Prostate gland (tissue), 2 donors: ENCODE data around the gene EGLN1. TPM values are rescaled to one million over a fixed set of nuclear protein-coding genes. Genes with fewer than 3 reads are reported as not detected.
A peak's percentile ranks its signal among the peaks of the same experiment; 100 is the strongest.

Experiments
- DNase-seq: peaks from one replicate; pipeline ENCODE4 v3.0.0-alpha.2; 2019; ENCODE audit warnings: low spot score
- H3K27ac ChIP-seq, 2 donors: fragments of 200-600 bp; sonication (generic); 2 replicates each; pipeline ENCODE4 v1.5.1; 2017 to 2019
- H3K27me3 ChIP-seq: fragments of 200-600 bp; sonication (generic); replicated peaks from 2 replicates; pipeline ENCODE4 v1.5.1; 2019; ENCODE audit not compliant: insufficient read depth
- H3K36me3 ChIP-seq, 2 donors: fragments of 200-600 bp; sonication (generic); 1 replicate in 1 of 2; 2 replicates in 1 of 2; pipeline versions ENCODE4 v1.5.1 to v1.8.1; 2017 to 2019
- H3K4me1 ChIP-seq: fragments of 200-600 bp; sonication (generic); replicated peaks from 2 replicates; pipeline ENCODE4 v1.5.1; 2019
- H3K4me3 ChIP-seq, 2 donors: fragments of 200-600 bp; sonication (generic); 2 replicates each; pipeline ENCODE4 v1.5.1; 2017 to 2019
- H3K9me3 ChIP-seq: fragments of 200-600 bp; sonication (generic); 2 replicates; pipeline ENCODE4 v1.5.1; 2017
- POLR2A ChIP-seq: fragments of 450-650 bp; IDR thresholded peaks from one replicate; pipeline ENCODE4 v1.6.1; 2016; ENCODE audit warnings: antibody characterized with exemption, mild to moderate bottlenecking
- POLR2AphosphoS5 ChIP-seq: sonication (generic); formaldehyde crosslinking; IDR thresholded peaks from one replicate; pipeline ENCODE4 v1.6.1; 2017; ENCODE audit warnings: antibody characterized with exemption
- WGBS: methylation state at CpG from one replicate; pipeline ENCODE4 v1.1.5; 2018; 5-methylcytosine and 5-hydroxymethylcytosine counted together
- intact Hi-C: fragments of 100-400 bp; cut with DNase I; formaldehyde crosslinking; loops from one replicate; pipeline ENCODE4 v1.14.2; 2022
- total RNA-seq, 2 donors: library from RNA; depleted of rRNA; stranded (reverse); fragments of >200 nt; gene quantifications; one replicate each; pipeline ENCODE4 v1.1.0, GENCODE V29; 2016
- TF ChIP-seq, protein P1 (sequence below), 4 experiments: fragments of 200-600 bp in 2 of 4; fragments of 450-650 bp in 2 of 4; sonication (generic) in 2 of 4; IDR thresholded peaks; 1 replicate in 3 of 4; 2 replicates in 1 of 4; pipeline ENCODE4 v1.5.1; 2016 to 2019; ENCODE audit warnings: antibody characterized with exemption in 4 of 4, mild to moderate bottlenecking in 2 of 4, moderate library complexity in 2 of 4

The EGLN1 gene
- total RNA-seq, 2 donors from 2014 or later: 32.2 to 61.5 TPM

DNA sequence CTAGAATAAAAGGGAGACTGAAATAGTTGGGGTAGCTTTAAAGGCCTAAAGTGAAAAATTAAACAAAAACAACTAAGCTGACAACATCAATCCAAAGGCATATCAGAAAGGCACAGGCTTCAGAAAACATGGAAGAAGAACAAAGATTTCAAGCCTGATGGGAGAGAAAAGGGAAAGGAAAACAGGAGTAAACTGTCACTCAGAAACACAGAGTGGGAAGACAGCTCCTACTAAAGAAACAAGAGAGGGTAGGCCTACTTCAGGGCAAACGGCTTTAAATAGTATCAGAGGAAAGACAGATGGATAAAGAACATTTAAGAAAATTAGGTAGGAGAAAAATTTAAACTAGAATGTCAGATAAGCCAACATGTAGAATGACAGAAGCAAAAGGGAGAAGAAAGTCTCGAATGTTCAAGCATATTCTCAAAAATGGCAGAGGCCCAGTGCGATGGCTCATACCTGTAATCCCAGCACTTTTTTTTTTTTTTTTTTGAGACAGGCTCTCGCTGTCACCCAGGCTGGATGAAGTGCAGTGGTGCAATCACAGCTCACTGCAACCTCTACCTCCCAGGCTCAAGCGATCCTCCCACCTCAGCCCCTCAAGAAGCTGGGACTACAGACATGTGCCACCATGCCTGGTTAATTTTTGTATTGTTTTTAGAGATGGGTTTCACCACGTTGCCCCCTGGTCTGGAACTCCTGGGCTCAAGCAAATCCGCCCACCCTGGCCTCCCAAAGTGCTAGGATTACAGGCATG, 7.6 kb downstream of the EGLN1 start:
- H3K4me1 ChIP-seq: peaks cover 5% of the 10 kb centered on the region
- H3K4me3 ChIP-seq: no peak overlapping the region
- H3K27ac ChIP-seq: no peak overlapping the region

DNA sequence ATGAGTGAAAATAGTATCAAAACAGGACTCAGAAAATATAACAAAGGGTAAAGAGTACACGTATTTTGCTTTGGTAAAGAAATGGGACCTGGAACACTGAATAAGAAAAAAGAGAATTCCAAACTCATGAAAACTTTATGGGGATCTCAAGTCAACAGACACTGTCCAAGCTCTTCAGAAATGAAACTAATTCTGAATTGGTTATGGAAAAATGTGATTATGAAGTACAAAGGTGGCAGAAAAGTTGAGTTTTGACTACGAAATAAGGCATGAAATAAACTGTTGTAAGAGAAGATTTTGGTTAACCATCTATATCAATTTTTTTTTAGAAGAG, 8.4 kb downstream of the EGLN1 start:
- Histone ChIP-seq H3K27me3 (no peaks in the 10 kb centered on the region), H3K4me1 (peaks cover 5% of the 10 kb centered on the region), H3K4me3 (no peak overlapping the region), H3K9me3 (no peaks in the 10 kb centered on the region), H3K27ac (no peak overlapping the region), H3K36me3 (no peaks in the 10 kb centered on the region)
- TF ChIP-seq, protein P1, sequence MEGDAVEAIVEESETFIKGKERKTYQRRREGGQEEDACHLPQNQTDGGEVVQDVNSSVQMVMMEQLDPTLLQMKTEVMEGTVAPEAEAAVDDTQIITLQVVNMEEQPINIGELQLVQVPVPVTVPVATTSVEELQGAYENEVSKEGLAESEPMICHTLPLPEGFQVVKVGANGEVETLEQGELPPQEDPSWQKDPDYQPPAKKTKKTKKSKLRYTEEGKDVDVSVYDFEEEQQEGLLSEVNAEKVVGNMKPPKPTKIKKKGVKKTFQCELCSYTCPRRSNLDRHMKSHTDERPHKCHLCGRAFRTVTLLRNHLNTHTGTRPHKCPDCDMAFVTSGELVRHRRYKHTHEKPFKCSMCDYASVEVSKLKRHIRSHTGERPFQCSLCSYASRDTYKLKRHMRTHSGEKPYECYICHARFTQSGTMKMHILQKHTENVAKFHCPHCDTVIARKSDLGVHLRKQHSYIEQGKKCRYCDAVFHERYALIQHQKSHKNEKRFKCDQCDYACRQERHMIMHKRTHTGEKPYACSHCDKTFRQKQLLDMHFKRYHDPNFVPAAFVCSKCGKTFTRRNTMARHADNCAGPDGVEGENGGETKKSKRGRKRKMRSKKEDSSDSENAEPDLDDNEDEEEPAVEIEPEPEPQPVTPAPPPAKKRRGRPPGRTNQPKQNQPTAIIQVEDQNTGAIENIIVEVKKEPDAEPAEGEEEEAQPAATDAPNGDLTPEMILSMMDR (IDR thresholded peaks at IDR 0.05): no peak
- peak; percentile 21 for TF ChIP-seq POLR2AphosphoS5
- DNase-seq: no peak
- intact Hi-C loops: no loop called here
- WGBS: 68% methylated on average over 2 of the region's 2 CpGs

More for the DNA sequence above, 7.6 kb downstream of the EGLN1 start:
- H3K9me3 ChIP-seq: no peaks in the 10 kb centered on the region
- WGBS: 83% methylated on average over 7 of the region's 7 CpGs
- DNase-seq: no peak
- H3K36me3 ChIP-seq: no peaks in the 10 kb centered on the region
- H3K27me3 ChIP-seq: no peaks in the 10 kb centered on the region
- intact Hi-C loops: no loop called here
- no peak for TF ChIP-seq POLR2A
- TF ChIP-seq, protein P1 (IDR thresholded peaks at IDR 0.05): no peak
- no peak for TF ChIP-seq POLR2AphosphoS5

DNA sequence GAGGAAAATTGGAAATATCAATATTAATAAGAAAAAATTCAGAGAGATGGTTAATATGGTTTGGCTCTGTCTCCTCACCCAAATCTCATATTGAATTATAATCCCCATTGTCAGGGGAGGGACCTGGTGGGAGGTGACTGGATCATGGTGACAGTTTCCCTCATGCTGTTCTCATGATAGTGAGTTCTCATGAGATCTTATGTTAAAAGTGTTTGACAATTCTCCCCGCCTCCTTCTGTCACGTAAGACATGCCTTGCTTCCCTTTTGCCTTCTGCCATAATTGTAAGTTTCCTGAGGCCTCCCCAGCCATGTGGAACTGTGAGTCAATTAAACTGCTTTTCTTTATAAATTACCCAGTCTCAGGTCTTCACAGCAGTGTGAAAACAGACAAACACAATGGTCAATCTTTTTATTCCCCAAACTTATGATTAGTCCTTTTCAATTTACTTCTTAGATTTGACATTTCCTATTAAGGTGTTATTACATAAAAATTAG, 11.0 kb downstream of the EGLN1 start:
- intact Hi-C loops: no loop called here
- H3K27ac ChIP-seq: no peak overlapping the region
- 90% methylated on average over 2 of the region's 2 CpGs for WGBS
- H3K36me3 ChIP-seq: no peaks in the 10 kb centered on the region
- no peak overlapping the region for H3K4me3 ChIP-seq
- no peaks in the 10 kb centered on the region for H3K9me3 ChIP-seq
- H3K27me3 ChIP-seq: no peaks in the 10 kb centered on the region
- no peak for DNase-seq
- TF ChIP-seq POLR2AphosphoS5 (no peak), POLR2A (no peak)
- TF ChIP-seq, protein P1 (IDR thresholded peaks at IDR 0.05): no peak
- H3K4me1 ChIP-seq: peaks cover 8% of the 10 kb centered on the region

DNA sequence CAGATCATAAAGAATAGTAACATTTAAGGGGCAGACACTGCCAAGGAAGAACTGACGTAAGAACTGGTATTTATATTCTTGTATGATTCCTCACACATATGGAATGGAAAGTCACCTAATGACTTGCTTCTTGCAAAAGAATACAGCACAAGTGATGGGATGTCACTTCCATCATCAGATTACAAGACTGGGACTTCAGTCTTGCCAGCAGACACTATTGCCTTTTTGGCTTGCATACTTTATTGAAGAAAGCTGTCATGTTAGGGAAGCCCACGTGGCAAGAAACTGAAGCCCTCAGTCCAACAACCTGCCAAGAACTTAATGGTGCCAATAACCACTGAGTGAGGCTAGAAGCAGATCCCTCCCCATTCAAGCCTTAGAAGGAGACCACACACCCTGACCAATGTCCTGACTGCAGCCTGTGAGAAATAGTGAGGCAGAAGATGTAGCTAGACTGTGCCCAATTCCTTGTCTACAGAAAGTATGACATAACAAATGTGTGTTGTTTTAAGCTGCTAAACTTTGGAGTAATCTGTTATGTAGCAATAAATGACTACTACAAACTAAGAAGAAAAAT, 12.0 kb downstream of the EGLN1 start:
- no peak overlapping the region for H3K4me3 ChIP-seq
- no peak overlapping the region for H3K27ac ChIP-seq
- no peaks in the 10 kb centered on the region for H3K27me3 ChIP-seq
- H3K9me3 ChIP-seq: no peaks in the 10 kb centered on the region
- WGBS: 46% methylated on average over 2 of the region's 2 CpGs
- TF ChIP-seq, protein P1 (IDR thresholded peaks at IDR 0.05): no peak
- no peak for TF ChIP-seq POLR2AphosphoS5
- no peak for TF ChIP-seq POLR2A
- DNase-seq: no peak
- H3K4me1 ChIP-seq: peaks cover 8% of the 10 kb centered on the region
- H3K36me3 ChIP-seq: no peaks in the 10 kb centered on the region
- intact Hi-C loops: no loop called here
